ENCODE results near the gene SLC28A3. TPM values are rescaled to one million over a fixed set of nuclear protein-coding genes. Genes with fewer than 3 reads are reported as not detected.
A peak's percentile ranks its signal among the peaks of the same experiment; 100 is the strongest.

Gene SLC28A3
- total RNA-seq, 1 experiment from 2014 or later: not detected

DNA sequence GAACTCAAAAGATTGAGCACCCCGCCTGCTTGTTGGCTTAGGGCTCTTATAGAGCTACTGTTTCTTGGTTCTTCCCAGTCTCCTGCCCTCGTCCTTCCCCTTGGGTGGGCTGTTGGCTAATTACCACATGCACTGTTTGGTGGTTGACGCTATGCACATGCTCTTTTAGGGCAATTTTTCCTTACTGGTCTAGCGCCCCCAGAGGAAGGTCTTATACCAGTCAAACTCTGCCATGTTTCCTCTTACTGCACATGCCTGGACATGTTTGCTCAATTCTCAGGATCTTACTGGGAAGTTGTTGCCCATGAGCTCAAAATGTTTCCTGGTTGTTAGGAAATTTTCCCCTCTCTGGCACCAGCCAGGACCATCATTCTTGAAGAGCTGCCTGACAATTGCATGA lies 101.9 kb downstream of the SLC28A3 start:
- ATAC-seq (peak; percentile 60), DNase-seq (ENCODE audit: low spot score) (peak; percentile 14)
- Mint-ChIP-seq H3K27me3 (ENCODE audit: low read depth) (peaks cover 16% of the 10 kb centered on the region), H3K4me3 (no peak overlapping the region), H3K4me1 (no peaks in the 10 kb centered on the region), H3K27ac (no peak overlapping the region), H3K36me3 (peaks cover 23% of the 10 kb centered on the region), H3K9me3 (peaks cover 38% of the 10 kb centered on the region)
- ChIA-PET POLR2A (no interaction called here), CTCF (interaction anchor here (0.6 to 1.1 kb wide), 5 partner anchors 10 to 1529 kb away, joined by 3 to 4 read pairs (median 3); no protein-coding TSS in a partner anchor)
- TF ChIP-seq SOX15 (CRISPR knock-in tag; IDR thresholded peaks at IDR 0.05) (no peak), TP53 (CRISPR knock-in tag; IDR thresholded peaks at IDR 0.05) (peak; percentile 63; the same call in 1 of the 2 replicates), FOXK1 (CRISPR knock-in tag; IDR thresholded peaks at IDR 0.05) (no peak)
- TF ChIP-seq, protein P1, sequence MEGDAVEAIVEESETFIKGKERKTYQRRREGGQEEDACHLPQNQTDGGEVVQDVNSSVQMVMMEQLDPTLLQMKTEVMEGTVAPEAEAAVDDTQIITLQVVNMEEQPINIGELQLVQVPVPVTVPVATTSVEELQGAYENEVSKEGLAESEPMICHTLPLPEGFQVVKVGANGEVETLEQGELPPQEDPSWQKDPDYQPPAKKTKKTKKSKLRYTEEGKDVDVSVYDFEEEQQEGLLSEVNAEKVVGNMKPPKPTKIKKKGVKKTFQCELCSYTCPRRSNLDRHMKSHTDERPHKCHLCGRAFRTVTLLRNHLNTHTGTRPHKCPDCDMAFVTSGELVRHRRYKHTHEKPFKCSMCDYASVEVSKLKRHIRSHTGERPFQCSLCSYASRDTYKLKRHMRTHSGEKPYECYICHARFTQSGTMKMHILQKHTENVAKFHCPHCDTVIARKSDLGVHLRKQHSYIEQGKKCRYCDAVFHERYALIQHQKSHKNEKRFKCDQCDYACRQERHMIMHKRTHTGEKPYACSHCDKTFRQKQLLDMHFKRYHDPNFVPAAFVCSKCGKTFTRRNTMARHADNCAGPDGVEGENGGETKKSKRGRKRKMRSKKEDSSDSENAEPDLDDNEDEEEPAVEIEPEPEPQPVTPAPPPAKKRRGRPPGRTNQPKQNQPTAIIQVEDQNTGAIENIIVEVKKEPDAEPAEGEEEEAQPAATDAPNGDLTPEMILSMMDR (IDR thresholded peaks at IDR 0.05): 0 out of 2 replicates have a peak, but pooled peaks have one; percentile 23
- TF ChIP-seq, protein P2, sequence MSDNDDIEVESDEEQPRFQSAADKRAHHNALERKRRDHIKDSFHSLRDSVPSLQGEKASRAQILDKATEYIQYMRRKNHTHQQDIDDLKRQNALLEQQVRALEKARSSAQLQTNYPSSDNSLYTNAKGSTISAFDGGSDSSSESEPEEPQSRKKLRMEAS (CRISPR knock-in tag; IDR thresholded peaks at IDR 0.05): peak; percentile 63; the same call in 1 of the 2 replicates

DNA sequence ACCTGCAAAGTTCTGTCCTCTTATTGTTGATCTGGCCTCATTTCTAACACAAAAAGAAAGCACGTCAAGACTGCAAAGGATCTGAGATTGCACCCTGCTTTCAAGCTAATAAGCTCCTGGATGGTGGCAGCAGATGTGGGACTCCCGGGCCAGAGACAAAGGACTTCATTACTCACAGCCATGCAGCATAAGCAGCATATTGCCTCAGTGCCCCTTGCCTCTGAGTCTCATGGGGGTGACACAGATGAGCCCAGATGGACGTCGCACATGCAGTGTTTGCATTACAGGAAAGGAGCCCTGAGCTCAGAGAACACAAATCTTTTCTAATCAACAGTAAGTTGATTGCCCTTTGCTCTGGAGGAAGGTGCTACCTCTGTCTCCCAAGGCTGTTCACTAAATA lies 105.0 kb downstream of the SLC28A3 start:
- DNase-seq (ENCODE audit: low spot score): no peak
- TF ChIP-seq SMAD3 (CRISPR knock-in tag; IDR thresholded peaks at IDR 0.05; ENCODE audit: borderline replicate concordance) (no peak), MXD4 (CRISPR knock-in tag; IDR thresholded peaks at IDR 0.05; ENCODE audit: borderline replicate concordance) (no peak), NFATC4 (CRISPR knock-in tag; IDR thresholded peaks at IDR 0.05) (no peak), ZNF232 (CRISPR knock-in tag; IDR thresholded peaks at IDR 0.05) (no peak)
- TF ChIP-seq, protein P3, sequence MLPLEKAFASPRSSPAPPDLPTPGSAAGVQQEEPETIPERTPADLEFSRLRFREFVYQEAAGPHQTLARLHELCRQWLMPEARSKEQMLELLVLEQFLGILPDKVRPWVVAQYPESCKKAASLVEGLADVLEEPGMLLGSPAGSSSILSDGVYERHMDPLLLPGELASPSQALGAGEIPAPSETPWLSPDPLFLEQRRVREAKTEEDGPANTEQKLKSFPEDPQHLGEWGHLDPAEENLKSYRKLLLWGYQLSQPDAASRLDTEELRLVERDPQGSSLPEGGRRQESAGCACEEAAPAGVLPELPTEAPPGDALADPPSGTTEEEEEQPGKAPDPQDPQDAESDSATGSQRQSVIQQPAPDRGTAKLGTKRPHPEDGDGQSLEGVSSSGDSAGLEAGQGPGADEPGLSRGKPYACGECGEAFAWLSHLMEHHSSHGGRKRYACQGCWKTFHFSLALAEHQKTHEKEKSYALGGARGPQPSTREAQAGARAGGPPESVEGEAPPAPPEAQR (CRISPR knock-in tag; IDR thresholded peaks at IDR 0.05): no peak
- TF ChIP-seq, protein P4, sequence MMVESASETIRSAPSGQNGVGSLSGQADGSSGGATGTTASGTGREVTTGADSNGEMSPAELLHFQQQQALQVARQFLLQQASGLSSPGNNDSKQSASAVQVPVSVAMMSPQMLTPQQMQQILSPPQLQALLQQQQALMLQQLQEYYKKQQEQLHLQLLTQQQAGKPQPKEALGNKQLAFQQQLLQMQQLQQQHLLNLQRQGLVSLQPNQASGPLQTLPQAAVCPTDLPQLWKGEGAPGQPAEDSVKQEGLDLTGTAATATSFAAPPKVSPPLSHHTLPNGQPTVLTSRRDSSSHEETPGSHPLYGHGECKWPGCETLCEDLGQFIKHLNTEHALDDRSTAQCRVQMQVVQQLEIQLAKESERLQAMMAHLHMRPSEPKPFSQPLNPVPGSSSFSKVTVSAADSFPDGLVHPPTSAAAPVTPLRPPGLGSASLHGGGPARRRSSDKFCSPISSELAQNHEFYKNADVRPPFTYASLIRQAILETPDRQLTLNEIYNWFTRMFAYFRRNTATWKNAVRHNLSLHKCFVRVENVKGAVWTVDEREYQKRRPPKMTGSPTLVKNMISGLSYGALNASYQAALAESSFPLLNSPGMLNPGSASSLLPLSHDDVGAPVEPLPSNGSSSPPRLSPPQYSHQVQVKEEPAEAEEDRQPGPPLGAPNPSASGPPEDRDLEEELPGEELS (CRISPR knock-in tag; IDR thresholded peaks at IDR 0.05): no peak
- TF ChIP-seq, protein P5, sequence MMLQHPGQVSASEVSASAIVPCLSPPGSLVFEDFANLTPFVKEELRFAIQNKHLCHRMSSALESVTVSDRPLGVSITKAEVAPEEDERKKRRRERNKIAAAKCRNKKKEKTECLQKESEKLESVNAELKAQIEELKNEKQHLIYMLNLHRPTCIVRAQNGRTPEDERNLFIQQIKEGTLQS (CRISPR knock-in tag; conservative IDR thresholded peaks at IDR 0.05): no peak
- TF ChIP-seq, protein P6, sequence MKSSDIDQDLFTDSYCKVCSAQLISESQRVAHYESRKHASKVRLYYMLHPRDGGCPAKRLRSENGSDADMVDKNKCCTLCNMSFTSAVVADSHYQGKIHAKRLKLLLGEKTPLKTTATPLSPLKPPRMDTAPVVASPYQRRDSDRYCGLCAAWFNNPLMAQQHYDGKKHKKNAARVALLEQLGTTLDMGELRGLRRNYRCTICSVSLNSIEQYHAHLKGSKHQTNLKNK (CRISPR knock-in tag; IDR thresholded peaks at IDR 0.05): no peak
- H3K4me3 Mint-ChIP-seq: no peak overlapping the region
- no peak for ATAC-seq
- peaks cover 9% of the 10 kb centered on the region for H3K4me1 Mint-ChIP-seq
- peaks cover 23% of the 10 kb centered on the region for H3K36me3 Mint-ChIP-seq
- peaks cover 34% of the 10 kb centered on the region for H3K9me3 Mint-ChIP-seq
- H3K27ac Mint-ChIP-seq: no peak overlapping the region
- CTCF ChIA-PET: no interaction called here
- POLR2A ChIA-PET: no interaction called here
- H3K27me3 Mint-ChIP-seq (ENCODE audit: low read depth): peaks cover 16% of the 10 kb centered on the region

DNA sequence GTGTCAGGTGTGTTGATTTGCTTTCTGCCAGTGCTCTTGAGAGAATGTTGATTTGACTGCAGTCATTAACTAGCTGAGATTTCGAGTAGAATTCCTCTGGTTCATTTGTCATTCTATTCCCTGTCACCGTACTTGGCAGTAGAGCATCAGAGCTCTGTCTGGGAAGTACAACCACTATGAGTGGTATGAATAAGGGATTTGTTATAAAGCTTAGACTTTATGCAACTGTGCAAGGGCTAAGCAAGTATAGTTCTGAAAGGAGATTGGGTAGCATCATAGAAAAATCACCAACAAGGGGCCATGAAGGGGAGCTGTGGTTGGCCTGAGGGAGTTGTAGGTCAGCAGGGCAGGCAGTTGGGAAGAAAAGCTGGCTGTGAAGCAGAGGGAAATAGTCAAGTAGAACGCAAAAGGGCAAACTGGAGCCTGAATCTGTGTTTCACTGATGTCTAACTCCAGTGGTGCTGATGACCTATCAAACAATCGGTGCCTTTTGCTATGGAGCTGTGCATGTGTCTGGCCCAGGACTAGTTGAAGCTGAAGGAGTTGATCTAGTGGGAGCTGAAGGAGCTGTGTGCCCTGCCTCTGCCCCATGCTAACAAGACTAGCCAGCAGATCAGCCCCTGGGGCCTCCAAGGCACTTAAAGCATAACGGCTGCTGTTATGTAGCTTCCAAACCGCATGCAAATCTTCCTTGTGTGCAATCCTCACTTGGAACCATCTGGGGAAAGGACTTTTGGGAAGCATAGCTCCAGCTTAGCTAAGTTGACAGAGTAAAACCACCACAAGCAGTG lies 110.0 kb downstream of the SLC28A3 start:
- Mint-ChIP-seq H3K27me3 (ENCODE audit: low read depth) (no peaks in the 10 kb centered on the region; the same call in 1 of the 2 replicates), H3K27ac (no peak overlapping the region), H3K36me3 (no peaks in the 10 kb centered on the region), H3K4me1 (peaks cover 34% of the 10 kb centered on the region), H3K9me3 (no peaks in the 10 kb centered on the region), H3K4me3 (no peak overlapping the region)
- no peak for ATAC-seq
- ChIA-PET POLR2A (interaction anchor here (1.2 kb wide), 1 partner anchor 250 kb away, joined by 5 read pairs; the partner anchor contains the start of genes HNRNPK and RMI1), CTCF (interaction anchor here (0.8 to 0.9 kb wide), 2 partner anchors 31 to 57 kb away, joined by 3 read pairs; no protein-coding TSS in a partner anchor)
- DNase-seq (ENCODE audit: low spot score): no peak
- TF ChIP-seq CREM (CRISPR knock-in tag; IDR thresholded peaks at IDR 0.05) (no peak), RORB (CRISPR knock-in tag; IDR thresholded peaks at IDR 0.05) (no peak), OVOL2 (CRISPR knock-in tag; IDR thresholded peaks at IDR 0.05; ENCODE audit: borderline replicate concordance) (no peak)
- TF ChIP-seq, protein P7, sequence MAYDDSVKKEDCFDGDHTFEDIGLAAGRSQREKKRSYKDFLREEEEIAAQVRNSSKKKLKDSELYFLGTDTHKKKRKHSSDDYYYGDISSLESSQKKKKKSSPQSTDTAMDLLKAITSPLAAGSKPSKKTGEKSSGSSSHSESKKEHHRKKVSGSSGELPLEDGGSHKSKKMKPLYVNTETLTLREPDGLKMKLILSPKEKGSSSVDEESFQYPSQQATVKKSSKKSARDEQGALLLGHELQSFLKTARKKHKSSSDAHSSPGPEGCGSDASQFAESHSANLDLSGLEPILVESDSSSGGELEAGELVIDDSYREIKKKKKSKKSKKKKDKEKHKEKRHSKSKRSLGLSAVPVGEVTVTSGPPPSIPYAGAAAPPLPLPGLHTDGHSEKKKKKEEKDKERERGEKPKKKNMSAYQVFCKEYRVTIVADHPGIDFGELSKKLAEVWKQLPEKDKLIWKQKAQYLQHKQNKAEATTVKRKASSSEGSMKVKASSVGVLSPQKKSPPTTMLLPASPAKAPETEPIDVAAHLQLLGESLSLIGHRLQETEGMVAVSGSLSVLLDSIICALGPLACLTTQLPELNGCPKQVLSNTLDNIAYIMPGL (CRISPR knock-in tag; IDR thresholded peaks at IDR 0.05): no peak
- TF ChIP-seq, protein P8, sequence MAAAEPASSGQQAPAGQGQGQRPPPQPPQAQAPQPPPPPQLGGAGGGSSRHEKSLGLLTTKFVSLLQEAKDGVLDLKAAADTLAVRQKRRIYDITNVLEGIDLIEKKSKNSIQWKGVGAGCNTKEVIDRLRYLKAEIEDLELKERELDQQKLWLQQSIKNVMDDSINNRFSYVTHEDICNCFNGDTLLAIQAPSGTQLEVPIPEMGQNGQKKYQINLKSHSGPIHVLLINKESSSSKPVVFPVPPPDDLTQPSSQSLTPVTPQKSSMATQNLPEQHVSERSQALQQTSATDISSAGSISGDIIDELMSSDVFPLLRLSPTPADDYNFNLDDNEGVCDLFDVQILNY (CRISPR knock-in tag; IDR thresholded peaks at IDR 0.05): no peak

Measured in WTC11 (cell line).